GM19238 (cell line): ENCODE results near the gene MFNG.
"Not testable (repeated sequence)": the region's sequence is repeated elsewhere in the genome, so short reads cannot be mapped to it uniquely, and the experiment has no call there.

Experiments
- DNase-seq: peaks from one replicate; pipeline ENCODE4 v3.0.0; 2011; ENCODE audit warnings: low spot score; ENCODE audit not compliant: insufficient read length

MFNG gene

DNA sequence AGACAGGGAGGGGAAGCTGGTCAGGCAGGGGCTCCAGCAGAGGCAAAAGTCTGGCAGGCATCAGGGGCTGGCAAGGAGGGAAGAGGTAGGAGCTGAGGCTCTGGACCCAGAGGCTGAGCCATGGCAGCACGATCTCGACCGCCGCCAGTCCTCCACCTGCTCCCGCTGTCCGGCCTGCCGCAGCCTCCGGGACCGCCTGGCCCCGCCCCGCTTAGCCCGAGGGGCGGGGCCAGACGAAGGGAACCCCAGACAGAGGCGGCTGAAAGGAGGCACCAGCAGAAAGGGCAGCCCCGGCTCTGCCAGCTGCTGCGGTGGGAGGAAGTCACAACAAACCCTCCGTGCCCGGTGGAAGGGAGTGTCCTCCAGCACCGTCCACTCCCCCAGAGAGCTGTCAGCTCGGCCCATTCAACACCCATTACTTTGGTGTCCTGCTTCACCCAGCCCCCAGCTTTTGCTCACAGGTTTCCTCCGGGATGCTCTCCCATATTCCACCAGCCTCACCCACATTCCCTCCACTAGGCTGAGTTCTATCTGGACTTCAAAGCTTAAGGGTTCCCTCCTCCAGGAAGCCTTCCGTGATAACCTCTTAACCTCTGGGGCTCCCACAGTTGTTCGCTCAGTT, at the start of gene MFNG:
Gene MFNG (minus strand): TSS at position 161 of the 622 bp plus-strand sequence. CDS start 207 bp downstream, outside the sequence.
- DNase-seq, result peak; percentile 96

DNA sequence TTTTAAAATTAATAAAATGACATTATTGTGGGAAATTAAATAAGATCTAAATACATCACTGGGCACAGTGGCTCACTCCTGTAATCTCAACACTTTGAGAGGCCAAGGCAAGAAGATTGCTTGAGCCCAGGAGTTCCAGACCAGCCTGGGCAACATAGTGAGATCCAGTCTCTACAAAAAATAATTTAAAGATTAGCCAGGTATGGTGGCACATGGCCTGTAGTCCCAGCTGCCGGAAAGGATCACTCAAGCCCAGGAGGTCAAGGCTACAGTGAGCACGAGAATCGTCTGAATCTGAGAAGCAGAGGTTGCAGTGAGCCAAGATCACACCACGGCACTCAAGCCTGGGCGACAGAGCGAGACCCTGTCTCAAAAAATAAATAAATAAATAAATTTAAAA, 49.0 kb upstream of the MFNG start:
- no peak for DNase-seq

- DNase-seq, result no peak
Measured at GRCh38 chr22:37534445-37534844, 48.3 kb upstream of the MFNG start.

DNA sequence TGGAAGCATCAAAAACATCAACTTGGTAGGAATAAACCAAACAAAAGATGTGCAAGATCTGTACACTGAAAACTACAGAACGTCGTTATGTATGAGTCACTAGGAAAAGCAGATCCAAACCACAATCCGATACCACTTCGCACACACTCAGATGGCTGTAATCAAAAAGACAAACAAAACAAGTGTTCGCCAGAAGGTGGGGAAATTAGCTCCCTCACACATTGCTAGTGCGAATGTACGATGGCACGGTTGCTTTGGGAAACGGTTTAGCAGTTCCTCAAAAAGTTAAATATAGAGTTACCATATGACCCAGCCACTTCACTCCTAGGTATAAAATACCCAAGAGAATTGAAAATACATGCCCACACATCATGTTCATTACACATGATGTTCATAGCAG, 47.8 kb upstream of the MFNG start:
- DNase-seq, result no peak

DNA sequence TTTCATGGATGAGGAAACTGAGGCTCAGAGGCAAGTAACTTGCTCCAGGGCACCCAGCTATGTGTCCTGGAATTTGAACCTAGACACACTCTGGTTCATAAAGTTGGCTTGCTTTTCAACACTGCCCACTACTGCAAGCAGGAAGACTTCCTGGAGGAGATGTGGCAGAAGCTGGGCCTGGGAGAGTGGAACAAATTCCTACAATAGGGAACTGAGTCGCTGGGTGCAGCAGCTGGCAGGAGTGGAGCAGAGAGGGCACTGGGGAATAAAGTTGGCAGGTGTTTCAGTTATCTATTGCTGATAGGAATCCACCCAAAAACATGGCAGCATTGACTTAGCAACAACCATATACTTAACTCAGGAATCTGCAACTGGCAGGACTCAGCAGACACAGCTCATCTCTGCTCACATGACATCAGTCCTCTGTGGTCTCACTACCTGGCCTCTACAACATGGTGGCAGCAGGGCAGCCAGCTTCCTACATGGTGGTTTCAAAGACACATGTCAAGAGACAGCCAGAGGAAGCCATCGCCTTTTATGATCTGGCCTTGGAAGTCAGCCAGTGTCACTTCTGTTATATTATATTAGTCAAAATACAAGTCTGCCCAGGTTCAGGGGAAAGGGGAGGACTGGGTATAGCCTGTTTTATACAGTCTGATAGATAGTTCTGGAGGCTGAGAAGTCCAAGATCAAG, 43.6 kb upstream of the MFNG start:
- DNase-seq, result no peak

DNA sequence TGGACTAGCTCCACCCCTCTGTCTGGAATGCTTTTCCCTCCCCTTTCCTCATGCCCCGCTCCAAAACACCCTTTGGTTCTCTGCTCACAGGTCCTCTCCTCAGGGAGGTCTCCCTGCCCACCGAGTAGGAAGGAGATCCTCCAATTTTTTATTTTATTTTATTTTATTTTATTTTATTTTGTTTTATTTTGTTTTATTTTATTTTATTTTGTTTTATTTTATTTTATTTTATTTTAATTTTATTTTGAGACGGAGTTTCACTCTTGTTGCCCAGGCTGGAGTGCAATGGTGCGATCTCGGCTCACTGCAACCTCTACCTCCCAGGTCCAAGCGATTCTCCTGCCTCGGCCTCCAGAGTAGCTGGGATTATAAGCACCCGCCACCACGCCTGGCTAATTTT, 41.8 kb upstream of the MFNG start:
- DNase-seq, result not testable (repeated sequence)

GRCh38 chr22:37527081-37527752, 41.0 kb upstream of the MFNG start:
- DNase-seq, result not testable (repeated sequence)

DNA sequence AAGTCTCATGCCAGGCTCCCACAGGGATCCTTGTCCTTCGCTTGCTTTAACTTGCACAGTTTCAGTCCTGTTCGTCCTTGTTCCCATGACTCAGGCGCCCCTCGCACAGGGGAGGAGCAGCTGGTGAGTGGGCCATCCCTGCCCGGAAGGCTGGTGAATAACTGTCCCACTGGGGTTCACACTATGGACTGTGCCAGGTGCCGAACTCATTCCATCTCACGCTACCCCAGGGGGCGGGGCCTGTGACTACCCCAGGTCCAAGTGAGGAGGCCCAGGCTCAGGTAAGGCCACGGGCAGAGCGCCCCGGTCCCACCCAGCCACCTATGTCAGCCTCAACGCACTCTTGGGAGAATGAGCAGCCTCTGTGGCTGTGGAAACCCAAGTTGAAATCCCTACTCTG, 40.2 kb upstream of the MFNG start:
- DNase-seq, result no peak

GRCh38 chr22:37525746-37526350, 39.7 kb upstream of the MFNG start:
- DNase-seq, result no peak

DNA sequence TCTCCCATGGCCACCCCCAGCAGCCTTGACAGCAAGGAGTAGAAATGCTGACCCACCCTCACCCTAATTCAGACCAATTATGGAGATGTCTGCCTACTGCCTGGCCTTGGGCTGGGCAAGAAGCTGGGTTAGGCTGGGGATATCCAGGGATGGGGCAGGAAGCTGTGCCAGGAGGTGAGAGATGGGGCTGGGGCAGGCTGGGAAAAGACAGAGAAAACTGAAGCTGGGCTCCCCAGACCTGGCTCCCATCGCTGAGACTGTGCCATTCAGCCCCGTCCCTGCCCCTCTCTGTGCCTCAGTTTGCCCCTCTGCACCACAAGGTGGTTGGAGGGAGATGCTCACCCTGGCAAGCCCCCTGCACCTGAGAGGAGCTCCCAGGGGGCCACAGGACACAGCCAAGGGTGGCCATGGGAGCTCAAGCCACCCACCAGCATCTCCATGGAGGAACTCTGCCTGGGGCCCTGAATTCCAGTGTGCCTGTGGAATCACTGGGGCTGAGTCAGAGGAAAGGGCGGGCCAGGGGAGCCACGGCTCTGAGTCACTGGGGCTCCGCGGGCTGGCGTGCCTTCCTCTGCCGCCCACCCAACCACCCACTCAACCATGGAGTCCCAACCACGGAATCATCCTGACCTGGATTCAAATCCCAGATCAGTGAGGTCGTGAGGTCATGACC, 39.0 kb upstream of the MFNG start:
- DNase-seq, result no peak

DNA sequence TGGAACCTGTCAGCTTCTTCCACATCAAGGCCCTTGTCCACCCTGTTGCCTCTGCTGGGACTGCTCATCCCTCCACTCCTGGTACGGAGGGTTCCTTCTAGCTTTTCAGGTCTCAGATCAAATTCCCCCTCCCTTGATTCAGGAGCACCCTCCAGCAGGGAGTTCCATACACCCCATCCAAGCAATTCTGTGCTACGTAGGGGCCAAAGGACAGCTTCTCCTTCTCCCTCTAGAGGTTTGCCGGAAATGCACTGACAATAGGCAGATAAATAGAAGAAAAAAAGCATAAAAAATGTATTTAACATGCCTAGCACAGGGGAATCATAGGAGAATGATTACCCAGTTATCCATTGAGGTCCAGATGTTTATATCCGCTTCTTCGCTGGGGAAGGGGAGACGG, 36.3 kb upstream of the MFNG start:
- DNase-seq, result no peak

DNA sequence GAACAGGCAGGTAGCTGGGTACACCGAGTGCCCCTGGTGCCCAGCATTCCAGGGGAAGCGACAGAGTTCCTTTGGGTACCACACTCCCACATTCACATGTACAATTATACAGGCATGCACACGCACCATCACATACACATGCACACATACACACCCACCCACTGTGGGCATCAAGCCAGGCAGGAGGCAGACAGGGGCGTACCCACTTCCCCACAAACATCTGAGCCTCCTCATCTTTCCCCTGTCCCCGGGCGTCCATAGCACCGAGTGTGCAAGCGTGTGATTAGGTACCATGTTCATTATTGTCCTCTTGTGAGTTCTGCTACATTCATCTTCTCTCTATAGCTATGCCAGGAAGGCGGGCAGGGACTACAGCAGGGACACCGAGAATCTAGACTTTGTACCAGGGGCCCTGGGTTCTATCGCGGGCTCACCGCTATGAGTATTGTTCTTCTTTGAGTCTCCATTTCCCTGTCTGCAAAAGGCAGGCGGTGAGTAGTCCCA, 35.1 kb upstream of the MFNG start:
- DNase-seq, result no peak

DNA sequence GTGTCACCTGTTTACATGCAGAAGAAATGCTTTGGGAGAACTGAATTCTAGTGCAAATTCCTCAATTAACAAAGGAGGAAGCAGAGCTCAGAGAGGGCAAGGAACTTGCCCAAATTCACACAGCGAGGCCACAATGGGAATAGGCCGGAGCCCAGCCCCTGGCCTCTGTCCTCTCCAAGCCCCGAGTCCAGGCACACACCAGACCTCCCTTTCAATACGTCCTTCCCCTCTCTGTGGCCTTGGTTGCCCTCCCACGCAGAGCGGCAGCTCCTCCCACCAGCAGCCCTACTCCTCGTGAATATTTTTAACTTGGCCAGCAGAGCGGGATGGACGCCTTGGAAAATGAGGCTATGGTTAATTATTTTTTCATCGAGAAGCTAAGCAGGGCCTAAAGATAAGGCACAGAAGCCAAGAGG, 34.6 kb upstream of the MFNG start:
- no peak for DNase-seq

- no peak for DNase-seq
Measured at GRCh38 chr22:37519268-37520195, 33.3 kb upstream of the MFNG start, which contains the start of gene CARD10. CARD10 (minus strand) TSS chr22:37519415; CDS start chr22:37519200, 215 bp downstream.

GRCh38 chr22:37518509-37519267, 32.5 kb upstream of the MFNG start:
- DNase-seq, result no peak

DNA sequence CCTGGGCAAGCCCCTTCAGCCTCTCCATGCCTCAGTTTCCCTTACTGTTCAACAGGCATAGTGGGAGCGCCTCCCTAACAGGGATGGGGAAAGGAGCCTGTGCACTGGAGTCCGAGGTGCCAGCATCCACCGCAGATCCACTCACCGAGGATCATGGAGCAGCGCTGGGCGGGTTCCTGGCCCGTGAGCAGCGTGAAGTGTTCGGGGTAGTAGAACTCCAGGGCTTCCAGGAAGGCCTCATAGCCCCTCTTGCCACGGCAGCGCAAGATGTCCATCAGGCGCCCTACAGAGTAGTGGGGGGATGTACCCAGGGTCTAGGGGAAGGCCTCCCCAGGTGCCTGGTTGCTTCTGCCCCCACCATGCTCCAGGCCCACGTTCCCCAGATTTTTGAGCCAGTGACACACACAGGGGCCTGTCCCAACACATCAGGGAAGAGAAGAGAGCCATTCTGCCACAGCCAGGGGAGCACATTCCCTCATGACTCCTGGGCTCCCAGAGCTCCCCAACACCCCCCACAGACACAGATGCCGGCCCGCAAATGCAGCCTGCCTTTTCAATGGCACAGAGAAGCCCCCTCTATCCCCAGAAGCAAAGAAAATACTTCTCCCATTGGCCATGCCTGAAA, 31.8 kb upstream of the MFNG start:
- no peak for DNase-seq

GRCh38 chr22:37516456-37516855, 30.3 kb upstream of the MFNG start:
- no peak for DNase-seq

- DNase-seq, result no peak
Measured at GRCh38 chr22:37515901-37516300, 29.7 kb upstream of the MFNG start.

DNA sequence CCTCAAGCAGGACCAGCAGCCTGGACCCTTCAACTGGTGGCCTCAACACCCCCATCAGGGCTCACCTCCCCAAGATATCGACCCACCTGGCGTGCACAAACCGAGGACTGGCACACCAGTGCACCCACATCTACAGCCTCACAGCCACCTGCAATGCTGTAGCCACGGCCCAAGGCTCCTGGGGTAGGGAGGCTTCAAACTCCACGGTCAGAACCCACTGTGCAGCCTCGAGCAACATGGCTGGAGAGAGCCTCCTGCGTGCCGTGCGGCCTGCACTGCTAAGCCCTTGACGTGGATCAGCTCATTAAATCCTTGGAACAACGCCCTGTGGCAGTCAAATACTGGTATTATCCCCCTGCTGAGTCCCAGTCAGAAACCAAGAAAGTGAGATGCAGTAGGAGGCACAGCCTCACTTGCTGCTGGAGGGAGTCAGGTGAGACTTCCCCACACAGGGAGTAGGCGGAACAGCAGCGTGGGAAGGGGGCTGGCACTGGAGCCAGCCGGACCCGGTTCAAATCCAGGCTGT, 28.4 kb upstream of the MFNG start:
- no peak for DNase-seq
